ENCODE measurements around the gene HARS2. TPM values are rescaled to one million over a fixed set of nuclear protein-coding genes. Genes with fewer than 3 reads are reported as not detected.
"Not testable (repeated sequence)": the region's sequence is repeated elsewhere in the genome, so short reads cannot be mapped to it uniquely, and the experiment has no call there.

HARS2 gene
- total RNA-seq, 1 donor from 2014 or later = 10.7 TPM

DNA sequence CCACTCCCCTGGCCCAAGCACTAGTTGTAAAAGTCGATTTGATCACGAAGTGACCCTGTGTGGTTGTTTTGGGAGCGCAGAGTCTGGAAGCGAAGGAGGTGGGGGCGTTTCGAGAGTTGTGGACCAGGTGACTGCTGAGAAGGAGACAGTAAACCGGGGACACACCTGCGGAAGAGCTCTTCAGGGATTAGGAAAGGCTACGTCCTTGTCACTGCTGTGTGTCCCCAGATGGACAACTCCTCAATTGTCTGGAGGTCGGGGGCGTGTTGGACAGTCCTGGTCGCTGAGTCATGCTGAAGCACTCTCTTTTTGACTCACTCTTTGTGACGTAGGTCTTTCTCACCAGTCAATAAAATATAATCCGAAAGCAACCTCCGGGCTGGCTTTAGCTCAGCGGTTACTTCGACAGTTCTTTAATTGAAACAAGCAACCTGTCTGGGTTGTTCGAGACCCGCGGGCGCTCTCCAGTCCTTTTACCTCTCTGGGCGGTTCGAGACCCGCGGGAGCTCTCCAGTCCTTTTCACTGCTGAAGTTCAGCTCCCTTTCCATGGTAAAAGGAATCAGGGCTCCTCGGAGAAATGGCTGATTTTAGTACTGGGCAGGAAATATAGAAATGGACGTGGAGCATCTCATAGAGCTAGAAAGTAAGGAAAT is 19.8 kb downstream of the HARS2 start:
- Histone ChIP-seq H3K36me3 (peaks cover 0 to 6% of the 10 kb centered on the region in 2 donors), H3K27me3 (no peaks in the 10 kb centered on the region), H3K9me3 (no peaks in the 10 kb centered on the region), H3K4me1 (peaks cover 0 to 4% of the 10 kb centered on the region in 2 donors), H3K27ac (peak overlapping the region; percentile 90 to 94), H3K4me3 (peak overlapping the region; percentile 64 to 71)
- intact Hi-C loops (cut with DNase I) = loop anchor here (1.0 to 10.0 kb wide), 5 partner anchors 11 to 614 kb away; partner anchors contain the start of genes APBB3, SLC35A4, TAF7 and ZMAT2
- TF ChIP-seq, protein P1, sequence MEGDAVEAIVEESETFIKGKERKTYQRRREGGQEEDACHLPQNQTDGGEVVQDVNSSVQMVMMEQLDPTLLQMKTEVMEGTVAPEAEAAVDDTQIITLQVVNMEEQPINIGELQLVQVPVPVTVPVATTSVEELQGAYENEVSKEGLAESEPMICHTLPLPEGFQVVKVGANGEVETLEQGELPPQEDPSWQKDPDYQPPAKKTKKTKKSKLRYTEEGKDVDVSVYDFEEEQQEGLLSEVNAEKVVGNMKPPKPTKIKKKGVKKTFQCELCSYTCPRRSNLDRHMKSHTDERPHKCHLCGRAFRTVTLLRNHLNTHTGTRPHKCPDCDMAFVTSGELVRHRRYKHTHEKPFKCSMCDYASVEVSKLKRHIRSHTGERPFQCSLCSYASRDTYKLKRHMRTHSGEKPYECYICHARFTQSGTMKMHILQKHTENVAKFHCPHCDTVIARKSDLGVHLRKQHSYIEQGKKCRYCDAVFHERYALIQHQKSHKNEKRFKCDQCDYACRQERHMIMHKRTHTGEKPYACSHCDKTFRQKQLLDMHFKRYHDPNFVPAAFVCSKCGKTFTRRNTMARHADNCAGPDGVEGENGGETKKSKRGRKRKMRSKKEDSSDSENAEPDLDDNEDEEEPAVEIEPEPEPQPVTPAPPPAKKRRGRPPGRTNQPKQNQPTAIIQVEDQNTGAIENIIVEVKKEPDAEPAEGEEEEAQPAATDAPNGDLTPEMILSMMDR (IDR thresholded peaks at IDR 0.05) = no peak
- peak; percentile 76 to 97 for DNase-seq (ENCODE audit: low spot score in 2 of 2)

DNA sequence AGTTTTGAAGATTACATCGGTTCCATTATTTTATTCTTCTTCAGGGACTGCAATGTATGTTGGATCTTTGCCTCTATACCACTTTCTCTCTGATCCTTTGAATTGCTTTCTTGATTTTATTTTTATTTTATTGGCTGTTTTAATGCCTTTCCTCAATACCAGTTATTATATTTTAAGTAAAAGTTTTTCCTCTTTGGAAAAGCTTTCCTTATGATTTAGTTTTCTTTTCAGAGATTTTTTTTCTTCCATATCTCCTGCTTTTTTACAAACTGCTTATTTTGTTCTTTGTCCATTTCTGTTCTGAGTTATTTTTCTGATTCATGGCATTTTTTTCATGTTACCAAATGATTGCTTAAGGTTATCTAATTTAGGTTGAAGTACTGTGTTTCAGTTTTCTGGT is 20.5 kb downstream of the HARS2 start:
- peak overlapping the region in 1 of 2 donors; percentile 64 for H3K4me3 ChIP-seq
- DNase-seq (ENCODE audit: low spot score in 2 of 2) = no peak

DNA sequence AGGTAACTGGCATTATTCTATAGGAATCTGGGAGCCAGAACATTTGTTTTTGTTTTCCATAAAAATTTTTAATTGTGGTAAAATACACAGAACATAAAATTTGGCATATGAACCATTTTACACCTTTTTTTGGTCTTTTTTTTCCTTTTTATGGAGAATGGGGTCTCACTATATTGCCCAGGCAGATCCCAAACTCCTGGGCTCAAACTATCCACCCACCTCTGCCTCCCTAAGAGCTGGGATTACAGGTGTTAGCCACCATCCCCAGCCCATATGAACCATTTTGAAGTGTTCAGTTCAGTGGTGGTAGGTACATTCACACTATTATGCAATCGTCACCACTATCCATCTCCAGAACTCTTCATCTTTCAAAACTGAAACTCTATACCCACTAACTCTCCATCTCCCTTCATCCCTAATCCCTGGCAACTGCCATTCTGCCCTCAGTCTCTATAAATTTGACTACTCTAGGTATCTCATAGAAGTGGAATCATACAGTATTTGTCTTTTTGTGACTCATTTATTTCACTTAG is 22.4 kb downstream of the HARS2 start:
- TF ChIP-seq, protein P1 (IDR thresholded peaks at IDR 0.05) = no peak
- Histone ChIP-seq H3K4me1 (peaks cover 0 to 4% of the 10 kb centered on the region in 2 donors), H3K4me3 (no peak overlapping the region), H3K27ac (no peak overlapping the region), H3K9me3 (no peaks in the 10 kb centered on the region), H3K27me3 (no peaks in the 10 kb centered on the region), H3K36me3 (no peaks in the 10 kb centered on the region)
- no peak for DNase-seq (ENCODE audit: low spot score in 2 of 2)
- intact Hi-C loops (cut with DNase I) = loop anchor here (10.0 kb wide), 2 partner anchors 339 to 611 kb away; partner anchors contain the start of gene TAF7

More for the DNA sequence above, 20.5 kb downstream of the HARS2 start:
- no peaks in the 10 kb centered on the region for H3K9me3 ChIP-seq
- intact Hi-C loops (cut with DNase I) = loop anchor here (1.0 to 10.0 kb wide), 5 partner anchors 11 to 613 kb away; partner anchors contain the start of genes APBB3, SLC35A4, TAF7 and ZMAT2
- H3K27me3 ChIP-seq = no peaks in the 10 kb centered on the region
- peak overlapping the region; percentile 90 to 94 for H3K27ac ChIP-seq
- no peaks in the 10 kb centered on the region for H3K36me3 ChIP-seq
- TF ChIP-seq, protein P1 (IDR thresholded peaks at IDR 0.05) = no peak
- peaks cover 0 to 4% of the 10 kb centered on the region in 2 donors for H3K4me1 ChIP-seq

DNA sequence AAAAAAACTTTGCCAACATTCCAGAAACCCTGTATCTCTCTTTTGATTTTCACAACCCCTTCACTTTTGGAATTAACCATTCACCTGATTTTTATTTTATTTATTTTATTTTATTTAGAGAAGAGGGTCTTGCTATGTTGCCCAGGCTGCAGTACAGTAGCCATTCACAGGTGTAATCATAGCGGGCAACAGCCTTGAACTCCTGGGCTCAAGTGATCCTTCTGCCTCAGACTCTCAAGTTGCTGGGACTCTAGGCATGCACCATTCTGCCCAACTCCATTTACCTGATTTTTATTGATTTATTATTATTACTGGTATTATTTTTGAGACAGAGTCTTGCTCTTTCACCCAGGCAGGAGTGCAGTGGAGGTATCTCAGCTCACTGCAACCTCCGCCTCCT is 25.0 kb downstream of the HARS2 start:
- DNase-seq (ENCODE audit: low spot score in 2 of 2); H3K36me3 ChIP-seq; H3K9me3 ChIP-seq; H3K4me1 ChIP-seq; H3K27me3 ChIP-seq; H3K4me3 ChIP-seq; H3K27ac ChIP-seq: not testable (repeated sequence)
- intact Hi-C loops (cut with DNase I) = loop anchor here (10.0 kb wide), 2 partner anchors 341 to 609 kb away; partner anchors contain the start of gene TAF7

DNA sequence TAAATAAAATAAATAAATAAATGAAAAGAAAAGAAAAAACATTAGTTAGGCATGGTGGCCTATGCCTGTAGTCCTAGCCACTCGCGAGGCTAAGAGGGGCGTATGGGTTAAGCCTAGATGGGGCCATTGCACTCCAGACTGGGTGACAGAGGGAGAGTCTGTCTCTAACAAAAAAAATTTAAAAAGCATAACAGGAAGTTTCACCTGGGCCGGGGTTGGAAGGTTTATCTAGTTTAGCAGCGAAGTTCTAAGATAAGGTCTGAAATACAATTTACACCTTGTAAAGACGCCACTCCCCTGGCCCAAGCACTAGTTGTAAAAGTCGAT is 27.0 kb downstream of the HARS2 start:
- no peak overlapping the region for H3K27ac ChIP-seq
- H3K27me3 ChIP-seq = no peaks in the 10 kb centered on the region
- DNase-seq (ENCODE audit: low spot score in 2 of 2) = no peak
- H3K4me3 ChIP-seq = no peak overlapping the region
- H3K4me1 ChIP-seq = no peaks in the 10 kb centered on the region
- no peaks in the 10 kb centered on the region for H3K36me3 ChIP-seq
- intact Hi-C loops (cut with DNase I) = loop anchor here (10.0 kb wide), 2 partner anchors 343 to 607 kb away; partner anchors contain the start of gene TAF7
- TF ChIP-seq, protein P1 (IDR thresholded peaks at IDR 0.05) = no peak
- H3K9me3 ChIP-seq = no peaks in the 10 kb centered on the region

DNA sequence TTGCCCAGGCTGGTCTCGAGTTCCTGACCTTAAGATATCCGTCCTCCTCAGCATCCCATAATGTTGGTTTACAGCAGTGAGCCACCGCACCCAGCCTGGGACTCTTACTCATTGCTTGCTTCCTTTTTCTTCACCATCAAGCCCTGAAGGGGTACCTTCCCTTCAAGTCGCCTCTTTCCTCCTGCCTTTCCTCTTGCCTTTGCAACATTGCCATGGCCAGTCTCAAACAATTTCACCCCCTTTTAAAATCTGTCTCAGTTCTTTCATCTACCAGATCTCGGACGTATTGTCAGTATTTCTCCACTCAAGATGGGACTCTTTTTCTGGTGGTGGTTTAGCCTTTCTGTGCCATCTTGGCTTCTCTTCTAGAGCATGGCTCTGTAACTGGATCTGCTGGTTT is 29.5 kb downstream of the HARS2 start:
- H3K4me3 ChIP-seq; H3K9me3 ChIP-seq; intact Hi-C loops (cut with DNase I); H3K36me3 ChIP-seq; H3K4me1 ChIP-seq; DNase-seq (ENCODE audit: low spot score in 2 of 2); H3K27me3 ChIP-seq; H3K27ac ChIP-seq: not testable (repeated sequence)

DNA sequence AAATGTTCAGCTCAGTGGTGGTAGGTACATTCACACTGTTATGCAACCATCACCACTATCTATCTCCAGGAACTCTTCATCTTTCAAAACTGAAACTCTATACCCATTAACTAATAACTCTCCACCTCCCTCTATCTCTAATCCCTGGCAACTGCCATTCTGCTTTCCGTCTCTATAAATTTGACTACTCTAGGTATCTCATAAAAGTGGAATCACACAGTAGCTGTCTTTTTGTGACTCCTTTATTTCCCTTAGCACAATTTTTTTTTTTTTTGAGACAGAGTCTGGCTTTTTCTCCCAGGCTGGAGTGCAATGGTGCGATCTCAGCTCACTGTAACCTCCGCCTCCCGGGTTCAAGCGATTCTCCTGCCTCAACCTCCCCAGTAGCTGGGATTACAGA is 30.1 kb downstream of the HARS2 start:
- H3K4me3 ChIP-seq; H3K27me3 ChIP-seq; DNase-seq (ENCODE audit: low spot score in 2 of 2); intact Hi-C loops (cut with DNase I); H3K4me1 ChIP-seq; H3K36me3 ChIP-seq; H3K9me3 ChIP-seq; H3K27ac ChIP-seq: not testable (repeated sequence)

Data from ascending aorta (tissue), 2 donors.